ENCODE results near the gene RAB1A.
"Not testable (repeated sequence)": the region's sequence is repeated elsewhere in the genome, so short reads cannot be mapped to it uniquely, and the experiment has no call there.

The RAB1A gene

GRCh38 chr2:65136253-65136652 lies 6.3 kb upstream of the RAB1A start:
- DNase-seq (ENCODE audit: low read depth, low spot score) = no peak

GRCh38 chr2:65134158-65134557 lies 4.3 kb upstream of the RAB1A start:
- DNase-seq (ENCODE audit: low read depth, low spot score) = no peak

- no peak for DNase-seq (ENCODE audit: low read depth, low spot score)
Measured at GRCh38 chr2:65133626-65134025, 3.7 kb upstream of the RAB1A start.

- not testable (repeated sequence) for DNase-seq (ENCODE audit: low read depth, low spot score)
Measured at GRCh38 chr2:65132930-65133329, 3.0 kb upstream of the RAB1A start.

GRCh38 chr2:65130664-65131175 lies 814 bp upstream of the RAB1A start:
- no peak for DNase-seq (ENCODE audit: low read depth, low spot score)

- peak; percentile 59 for DNase-seq (ENCODE audit: low read depth, low spot score)
Measured at GRCh38 chr2:65129286-65129825, 550 bp downstream of the RAB1A start.

GRCh38 chr2:65128297-65129190 lies 1.4 kb downstream of the RAB1A start:
- peak; percentile 44 for DNase-seq (ENCODE audit: low read depth, low spot score)

- DNase-seq (ENCODE audit: low read depth, low spot score) = not testable (repeated sequence)
Measured at GRCh38 chr2:65125457-65125856, 4.4 kb downstream of the RAB1A start.

- no peak for DNase-seq (ENCODE audit: low read depth, low spot score)
Measured at GRCh38 chr2:65122313-65122712, 7.6 kb downstream of the RAB1A start.

- peak; percentile 25 for DNase-seq (ENCODE audit: low read depth, low spot score)
Measured at GRCh38 chr2:65120990-65121693, 8.8 kb downstream of the RAB1A start.

GRCh38 chr2:65116645-65117044 lies 13.3 kb downstream of the RAB1A start:
- no peak for DNase-seq (ENCODE audit: low read depth, low spot score)

GRCh38 chr2:65114921-65115320 lies 15.0 kb downstream of the RAB1A start:
- no peak for DNase-seq (ENCODE audit: low read depth, low spot score)

- DNase-seq (ENCODE audit: low read depth, low spot score) = no peak
Measured at GRCh38 chr2:65113816-65114215, 16.1 kb downstream of the RAB1A start.

- no peak for DNase-seq (ENCODE audit: low read depth, low spot score)
Measured at GRCh38 chr2:65113229-65113628, 16.7 kb downstream of the RAB1A start.

- DNase-seq (ENCODE audit: low read depth, low spot score) = no peak
Measured at GRCh38 chr2:65112633-65113032, 17.3 kb downstream of the RAB1A start.

- DNase-seq (ENCODE audit: low read depth, low spot score) = no peak
Measured at GRCh38 chr2:65108780-65109179, 21.1 kb downstream of the RAB1A start.

- DNase-seq (ENCODE audit: low read depth, low spot score) = no peak
Measured at GRCh38 chr2:65107530-65107929, 22.4 kb downstream of the RAB1A start.

GRCh38 chr2:65103013-65103715 lies 26.7 kb downstream of the RAB1A start:
- DNase-seq (ENCODE audit: low read depth, low spot score) = peak; percentile 72

GRCh38 chr2:65101071-65101470 lies 28.8 kb downstream of the RAB1A start:
- DNase-seq (ENCODE audit: low read depth, low spot score) = no peak

- no peak for DNase-seq (ENCODE audit: low read depth, low spot score)
Measured at GRCh38 chr2:65098741-65099140, 31.2 kb downstream of the RAB1A start.

GRCh38 chr2:65097844-65098243 lies 32.1 kb downstream of the RAB1A start:
- no peak for DNase-seq (ENCODE audit: low read depth, low spot score)

- peak; percentile 19 for DNase-seq (ENCODE audit: low read depth, low spot score)
Measured at GRCh38 chr2:65096948-65097347, 33.0 kb downstream of the RAB1A start.

Measured in astrocyte of the hippocampus (primary cell).